Neuronal stem cell (in vitro differentiated cells): ENCODE measurements around the gene SRGAP3.

Experiments used
- DNase-seq: peaks from one replicate; pipeline ENCODE4 v3.0.0-alpha.2; 2013; ENCODE audit warnings: low spot score
- H2AFZ ChIP-seq: one replicate; pipeline ENCODE4 v1.6.1; 2013; ENCODE audit warnings: mild to moderate bottlenecking, low read length, inconsistent platforms
- H2AK5ac ChIP-seq: 2 replicates; pipeline ENCODE4 v1.6.1; 2013; ENCODE audit warnings: low read depth, mild to moderate bottlenecking, inconsistent platforms, low read length, moderate library complexity, mixed read lengths
- H2BK120ac ChIP-seq: 2 replicates; pipeline ENCODE4 v1.6.1; 2013; ENCODE audit warnings: low read depth, mild to moderate bottlenecking, inconsistent platforms, low read length, moderate library complexity, mixed read lengths
- H2BK12ac ChIP-seq: one replicate; pipeline ENCODE4 v1.6.1; 2013; ENCODE audit warnings: low read length, inconsistent platforms
- H2BK15ac ChIP-seq: 2 replicates; pipeline ENCODE4 v1.6.1; 2013; ENCODE audit warnings: mild to moderate bottlenecking, low read length, inconsistent platforms, mixed read lengths
- H2BK5ac ChIP-seq: one replicate; pipeline ENCODE4 v1.6.1; 2013; ENCODE audit warnings: inconsistent platforms, mild to moderate bottlenecking, low read length, moderate library complexity
- H3K14ac ChIP-seq: one replicate; pipeline ENCODE4 v1.6.1; 2013; ENCODE audit warnings: low read length, inconsistent platforms
- H3K18ac ChIP-seq: 2 replicates; pipeline ENCODE4 v1.6.1; 2013; ENCODE audit warnings: low read length, inconsistent platforms
- H3K23ac ChIP-seq: 2 replicates; pipeline ENCODE4 v1.6.1; 2013; ENCODE audit warnings: low read depth, mild to moderate bottlenecking, mixed read lengths, low read length, inconsistent platforms; ENCODE audit not compliant: poor library complexity
- H3K27ac ChIP-seq: replicated peaks from 3 replicates; pipeline ENCODE4 v1.5.1; 2013; ENCODE audit warnings: low read length, inconsistent platforms
- H3K27me3 ChIP-seq, 3 experiments: 2 replicates each; pipeline ENCODE4 v1.6.1; 2013; ENCODE audit warnings: low read length in 3 of 3, mild to moderate bottlenecking in 2 of 3, inconsistent platforms in 1 of 3, low read depth in 1 of 3, mixed read lengths in 1 of 3, moderate library complexity in 1 of 3; ENCODE audit not compliant: control insufficient read depth in 3 of 3, insufficient read depth in 3 of 3
- H3K36me3 ChIP-seq, 2 donors: replicated peaks in 1 of 2; 2 replicates each; pipeline ENCODE4 v1.6.1; 2013; ENCODE audit warnings: low read length in 2 of 2; ENCODE audit not compliant: control insufficient read depth in 2 of 2, insufficient read depth in 2 of 2
- H3K4ac ChIP-seq: 2 replicates; pipeline ENCODE4 v1.6.1; 2013; ENCODE audit warnings: inconsistent platforms, mild to moderate bottlenecking, low read length, moderate library complexity
- H3K4me1 ChIP-seq, 2 donors: 1 replicate in 1 of 2; 2 replicates in 1 of 2; pipeline ENCODE4 v1.6.1; 2013; ENCODE audit warnings: low read length in 2 of 2, low read depth in 1 of 2; ENCODE audit not compliant: control insufficient read depth in 2 of 2, insufficient read depth in 1 of 2
- H3K4me2 ChIP-seq: one replicate; pipeline ENCODE4 v1.6.1; 2013; ENCODE audit warnings: mild to moderate bottlenecking, low read length, inconsistent platforms; ENCODE audit not compliant: insufficient read depth, poor library complexity, severe bottlenecking
- H3K4me3 ChIP-seq, 2 donors: 2 replicates each; pipeline ENCODE4 v1.5.1; 2013; ENCODE audit warnings: low read length in 2 of 2, mild to moderate bottlenecking in 2 of 2, inconsistent platforms in 1 of 2, moderate library complexity in 1 of 2
- H3K79me1 ChIP-seq: one replicate; pipeline ENCODE4 v1.6.1; 2013; ENCODE audit warnings: low read depth, mild to moderate bottlenecking, inconsistent platforms, low read length, moderate library complexity
- H3K9ac ChIP-seq: one replicate; pipeline ENCODE4 v1.6.1; 2013; ENCODE audit warnings: mild to moderate bottlenecking, low read depth, low read length, inconsistent platforms; ENCODE audit not compliant: poor library complexity
- H3K9me3 ChIP-seq, 2 donors: replicated peaks in 1 of 2; 2 replicates each; pipeline versions ENCODE3 to v1.6.1; 2013; ENCODE audit warnings: low read length in 2 of 2, mild to moderate bottlenecking in 2 of 2, inconsistent platforms in 1 of 2, low read depth in 1 of 2, mixed read lengths in 1 of 2, moderate library complexity in 1 of 2; ENCODE audit not compliant: control insufficient read depth in 2 of 2, insufficient read depth in 1 of 2
- H4K8ac ChIP-seq: one replicate; pipeline ENCODE4 v1.6.1; 2013; ENCODE audit warnings: low read depth, mild to moderate bottlenecking, inconsistent platforms, low read length, moderate library complexity
- H4K91ac ChIP-seq: one replicate; pipeline ENCODE4 v1.6.1; 2013; ENCODE audit warnings: low read length, low read depth, mild to moderate bottlenecking, inconsistent platforms; ENCODE audit not compliant: poor library complexity
- WGBS, 2 donors: extraction: QIAGEN DNeasy Blood & Tissue Kit; methylation state at CpG; one replicate each; pipeline ENCODE4 v1.1.7; 2013; ENCODE audit warnings: missing lambda C conversion rate in 2 of 2, mixed read lengths in 1 of 2; ENCODE audit not compliant: insufficient read length in 2 of 2, insufficient replicate concordance in 1 of 2; ENCODE audit errors: extremely low coverage in 2 of 2; 5-methylcytosine and 5-hydroxymethylcytosine counted together

The SRGAP3 gene

GRCh38 chr3:9255976-9256375 lies 6.5 kb upstream of the SRGAP3 start:
- no peak overlapping the region for H3K14ac ChIP-seq
- no peak for DNase-seq
- H3K18ac ChIP-seq: no peak overlapping the region
- no peaks in the 10 kb centered on the region for H3K79me1 ChIP-seq
- H2BK120ac ChIP-seq: no peak overlapping the region
- no peaks in the 10 kb centered on the region for H3K27me3 ChIP-seq
- H3K4ac ChIP-seq: no peak overlapping the region
- no peak overlapping the region for H3K9ac ChIP-seq
- H2AK5ac ChIP-seq: no peak overlapping the region
- H3K9me3 ChIP-seq: peaks cover 2 to 3% of the 10 kb centered on the region in 2 donors
- H2AFZ ChIP-seq: no peak overlapping the region
- H3K4me3 ChIP-seq: no peak overlapping the region
- no peaks in the 10 kb centered on the region for H3K4me1 ChIP-seq
- no peak overlapping the region for H4K8ac ChIP-seq
- H2BK12ac ChIP-seq: no peak overlapping the region
- H3K27ac ChIP-seq: no peak overlapping the region
- WGBS, 2 donors: no CpG with 5 or more reads among the region's 4 CpGs
- H3K4me2 ChIP-seq: no peak overlapping the region
- peak overlapping the region; percentile 30 for H2BK15ac ChIP-seq
- H4K91ac ChIP-seq: no peak overlapping the region
- H2BK5ac ChIP-seq: no peak overlapping the region
- no peak overlapping the region for H3K23ac ChIP-seq
- H3K36me3 ChIP-seq: no peaks in the 10 kb centered on the region

DNA sequence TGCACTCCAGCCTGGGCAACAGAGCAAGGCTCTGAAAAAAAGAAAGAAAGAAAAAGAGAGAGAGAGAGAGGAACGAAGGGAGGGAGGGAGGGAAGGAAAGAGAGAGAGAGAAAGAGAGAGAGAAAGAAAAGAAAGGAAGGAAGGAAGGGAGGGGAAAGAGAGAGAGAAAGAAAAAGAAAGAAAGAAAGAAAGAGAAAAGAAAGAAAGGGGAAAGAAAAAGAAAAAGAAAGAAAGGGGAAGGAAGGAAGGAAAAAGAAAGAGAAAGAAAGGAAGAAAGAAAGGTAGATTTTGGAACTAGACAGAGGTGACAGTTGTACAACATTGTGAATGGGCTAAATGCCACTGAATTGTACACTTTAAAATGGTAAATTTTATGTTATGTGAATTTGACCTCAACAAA lies 5.3 kb upstream of the SRGAP3 start:
- Histone ChIP-seq H3K4me3 (no peak overlapping the region), H3K36me3 (no peaks in the 10 kb centered on the region), H3K14ac (no peak overlapping the region), H3K23ac (no peak overlapping the region), H4K91ac (no peak overlapping the region), H3K79me1 (no peaks in the 10 kb centered on the region), H2BK12ac (no peak overlapping the region), H3K27ac (no peak overlapping the region), H3K4me1 (peaks cover 3 to 4% of the 10 kb centered on the region in 2 donors), H3K4me2 (no peak overlapping the region), H3K18ac (no peak overlapping the region), H3K9me3 (peaks cover 2 to 3% of the 10 kb centered on the region in 2 donors), H2BK120ac (no peak overlapping the region), H3K9ac (no peak overlapping the region), H2AFZ (no peak overlapping the region), H2BK5ac (no peak overlapping the region), H2AK5ac (no peak overlapping the region), H3K27me3 (no peaks in the 10 kb centered on the region), H2BK15ac (no peak overlapping the region), H3K4ac (no peak overlapping the region), H4K8ac (no peak overlapping the region)
- WGBS, 2 donors: no CpG with 5 or more reads among the region's 1 CpG
- no peak for DNase-seq

DNA sequence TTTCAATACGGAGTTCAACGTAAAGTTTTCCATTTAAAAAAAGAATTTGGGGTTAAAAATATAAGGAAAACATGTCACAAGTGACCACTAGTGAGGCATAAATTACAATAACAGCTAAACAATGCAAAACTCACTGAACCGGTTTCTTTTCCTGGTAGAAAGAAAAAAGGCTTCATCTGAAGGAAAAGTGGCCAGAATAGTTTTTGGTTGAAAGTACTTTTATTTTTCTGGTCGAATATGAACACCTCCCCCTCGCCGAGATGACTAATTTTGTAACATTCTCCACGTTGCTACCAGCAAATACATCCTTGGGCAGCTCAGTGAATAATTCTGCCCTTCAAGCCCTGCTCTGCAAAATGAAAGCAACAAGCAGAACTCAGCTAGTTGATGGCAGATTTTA lies 3.9 kb upstream of the SRGAP3 start:
- H4K91ac ChIP-seq: no peak overlapping the region
- H3K4me2 ChIP-seq: no peak overlapping the region
- no peak overlapping the region for H2BK5ac ChIP-seq
- H2AK5ac ChIP-seq: no peak overlapping the region
- H2BK12ac ChIP-seq: no peak overlapping the region
- no peak overlapping the region for H3K4ac ChIP-seq
- H3K36me3 ChIP-seq: no peaks in the 10 kb centered on the region
- no peaks in the 10 kb centered on the region for H3K79me1 ChIP-seq
- peaks cover 3 to 6% of the 10 kb centered on the region in 2 donors for H3K4me1 ChIP-seq
- H3K14ac ChIP-seq: no peak overlapping the region
- H3K27ac ChIP-seq: no peak overlapping the region
- no peak overlapping the region for H2AFZ ChIP-seq
- H4K8ac ChIP-seq: no peak overlapping the region
- no peak overlapping the region for H3K18ac ChIP-seq
- WGBS, 2 donors: no CpG with 5 or more reads among the region's 7 CpGs
- no peaks in the 10 kb centered on the region for H3K27me3 ChIP-seq
- H2BK15ac ChIP-seq: no peak overlapping the region
- no peak for DNase-seq
- no peak overlapping the region for H3K4me3 ChIP-seq
- H3K9me3 ChIP-seq: peaks cover 2 to 3% of the 10 kb centered on the region in 2 donors
- H2BK120ac ChIP-seq: no peak overlapping the region
- H3K23ac ChIP-seq: no peak overlapping the region
- H3K9ac ChIP-seq: no peak overlapping the region

DNA sequence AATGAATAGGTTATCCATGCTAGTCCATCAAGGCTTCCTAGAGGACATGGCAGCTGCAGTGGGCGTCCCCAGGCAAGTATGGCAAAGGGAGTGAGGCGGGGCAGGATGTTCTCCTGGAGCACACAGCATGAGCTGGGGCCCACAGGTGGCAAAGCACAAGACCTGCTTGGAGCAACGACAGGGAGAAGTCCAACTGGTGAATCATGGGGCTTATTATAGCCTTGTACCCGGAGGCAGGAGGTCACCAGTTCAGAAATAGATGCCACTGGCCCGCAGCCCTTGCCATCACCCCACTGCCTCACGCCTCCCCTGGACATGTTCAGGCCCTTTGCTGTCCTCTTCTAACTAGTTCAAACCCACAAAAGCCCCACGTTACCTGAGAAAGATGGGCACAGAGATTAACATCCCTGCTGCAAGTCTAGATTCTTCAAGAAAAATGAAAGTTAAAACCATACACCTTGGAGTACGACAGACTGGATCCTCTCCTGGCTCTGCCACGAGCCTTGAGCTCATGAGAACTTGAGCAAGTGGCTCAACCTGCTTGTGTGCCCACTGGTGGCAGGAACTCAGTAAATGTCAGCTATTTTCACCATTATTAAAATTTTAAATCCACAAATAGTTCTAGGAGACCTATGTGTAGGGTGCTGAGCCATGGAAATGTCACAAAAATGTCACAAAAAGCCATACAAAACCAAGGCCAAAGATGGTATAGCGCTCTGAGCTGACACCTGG lies 1.8 kb upstream of the SRGAP3 start:
- DNase-seq: no peak
- H3K14ac ChIP-seq: no peak overlapping the region
- peaks cover 8 to 15% of the 10 kb centered on the region in 2 donors for H3K4me1 ChIP-seq
- H3K36me3 ChIP-seq: no peaks in the 10 kb centered on the region
- no peak overlapping the region for H2BK12ac ChIP-seq
- no peak overlapping the region for H3K4me3 ChIP-seq
- H2BK120ac ChIP-seq: no peak overlapping the region
- no peak overlapping the region for H3K27ac ChIP-seq
- no peak overlapping the region for H4K91ac ChIP-seq
- H4K8ac ChIP-seq: no peak overlapping the region
- H3K9ac ChIP-seq: no peak overlapping the region
- no peak overlapping the region for H2AFZ ChIP-seq
- H3K9me3 ChIP-seq: no peaks in the 10 kb centered on the region
- H3K4me2 ChIP-seq: no peak overlapping the region
- H2BK5ac ChIP-seq: no peak overlapping the region
- no CpG with 5 or more reads among the region's 10 CpGs for WGBS, 2 donors
- H3K27me3 ChIP-seq: no peaks in the 10 kb centered on the region
- peak overlapping the region; percentile 66 for H2AK5ac ChIP-seq
- no peak overlapping the region for H3K18ac ChIP-seq
- no peak overlapping the region for H2BK15ac ChIP-seq
- H3K79me1 ChIP-seq: no peaks in the 10 kb centered on the region
- H3K23ac ChIP-seq: no peak overlapping the region
- no peak overlapping the region for H3K4ac ChIP-seq
